Measurements from ENCODE around the gene PLEKHM3.

The PLEKHM3 gene, protein sequence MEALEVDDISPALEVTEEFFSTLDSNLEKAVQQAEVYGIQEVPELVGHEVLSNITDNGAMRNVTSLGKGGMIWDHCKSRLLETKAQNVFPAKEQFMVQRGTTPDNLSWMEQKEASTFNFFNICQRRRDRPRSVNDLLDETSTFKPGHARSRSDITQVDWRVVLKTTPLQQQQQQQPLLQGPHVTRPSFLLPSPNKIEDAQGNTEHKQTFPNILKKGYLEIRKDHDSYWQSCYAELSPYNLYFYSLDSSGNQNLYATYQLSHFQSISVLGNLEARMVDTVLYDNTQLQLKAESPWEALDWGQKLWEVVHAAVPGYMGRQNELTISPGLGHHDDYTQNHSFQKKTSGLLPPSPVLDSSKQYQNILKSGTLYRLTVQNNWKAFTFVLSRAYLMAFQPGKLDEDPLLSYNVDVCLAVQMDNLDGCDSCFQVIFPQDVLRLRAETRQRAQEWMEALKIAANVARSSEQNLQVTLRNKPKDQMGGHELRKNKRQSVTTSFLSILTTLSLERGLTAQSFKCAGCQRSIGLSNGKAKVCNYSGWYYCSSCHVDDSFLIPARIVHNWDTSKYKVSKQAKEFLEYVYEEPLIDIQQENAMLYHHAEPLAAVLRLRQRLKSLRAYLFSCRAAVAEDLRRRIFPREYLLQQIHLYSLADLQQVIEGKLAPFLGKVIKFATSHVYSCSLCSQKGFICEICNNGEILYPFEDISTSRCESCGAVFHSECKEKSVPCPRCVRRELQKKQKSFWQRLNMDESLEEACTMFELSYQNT

DNA sequence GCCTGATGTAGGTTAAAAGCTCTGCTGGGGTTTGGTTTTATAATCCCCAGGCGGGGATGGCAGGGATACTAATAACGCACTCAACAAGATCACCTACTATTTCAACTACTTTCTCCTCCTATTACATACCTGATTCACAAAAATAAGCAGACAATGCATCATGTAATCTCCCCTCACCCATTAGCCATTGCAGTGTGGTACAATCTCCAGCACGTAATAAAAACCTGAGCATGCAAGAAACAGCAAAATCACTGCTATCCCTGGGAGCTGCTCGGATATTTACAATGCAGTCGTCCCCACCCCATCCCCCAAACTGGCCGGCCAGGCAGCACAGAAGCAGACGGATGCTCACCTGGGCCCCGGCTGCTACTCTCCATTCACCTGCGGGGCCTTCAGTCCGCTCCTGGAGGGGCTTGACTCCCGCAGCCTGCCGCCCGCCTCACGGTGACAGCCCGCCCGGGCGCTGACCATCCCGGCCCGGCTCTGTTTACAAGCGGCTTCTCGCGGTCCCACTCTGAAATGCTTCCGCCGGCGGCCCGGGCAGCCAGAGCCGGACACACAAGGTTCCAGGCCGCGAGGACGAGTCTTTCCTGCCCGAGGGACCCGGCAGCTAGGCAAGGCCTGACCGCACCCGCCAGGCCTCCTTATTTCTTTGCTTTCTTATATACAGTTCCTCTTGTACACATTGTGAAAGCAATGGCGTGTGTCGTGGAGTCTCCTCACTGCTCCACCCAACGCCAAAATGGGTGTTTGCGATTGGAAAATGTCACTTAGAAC, at the start of gene PLEKHM3:
PLEKHM3 (minus strand) TSS at position 491 of the 777 bp plus-strand sequence. CDS start 23,888 bp downstream, outside the sequence.
- peak; percentile 71 for DNase-seq (ENCODE audit: extremely low spot score, insufficient read length, low read depth)
- FAIRE-seq = peak; percentile 58

DNA sequence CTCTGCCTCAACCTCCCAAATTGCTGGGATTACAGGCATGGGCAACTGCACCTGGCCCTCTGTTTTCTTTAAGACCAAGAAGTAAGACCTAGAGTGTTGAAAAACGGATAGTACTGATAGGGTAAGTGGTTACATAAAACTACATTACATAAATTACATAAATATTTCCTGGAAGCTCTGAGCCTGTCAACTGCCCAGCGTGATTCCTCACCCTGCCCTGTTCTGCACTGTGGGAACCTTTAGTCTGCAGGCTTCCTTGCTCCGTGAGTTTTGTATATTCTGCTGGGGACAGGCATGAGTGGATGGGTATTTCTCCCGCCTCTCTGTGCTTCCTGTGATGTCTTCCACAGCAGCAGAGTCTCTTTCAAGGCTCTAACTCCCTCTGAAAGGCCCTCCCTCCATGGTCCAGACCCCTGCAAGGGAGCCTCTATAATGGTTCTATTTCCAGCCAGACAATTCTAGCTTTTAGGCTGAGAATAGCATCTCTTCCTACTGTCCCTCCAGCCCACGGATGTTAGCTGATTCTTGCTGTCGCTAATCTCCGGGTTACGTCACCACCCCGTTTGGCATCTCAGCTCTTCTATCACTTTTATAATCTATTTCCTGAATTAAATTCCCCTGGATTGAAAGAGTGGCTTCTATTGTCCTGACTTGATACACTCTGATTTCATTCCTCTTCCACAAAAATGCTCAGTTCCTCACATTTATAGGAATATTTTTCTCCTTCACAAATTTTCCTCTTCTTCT, 49.5 kb upstream of the PLEKHM3 start:
- FAIRE-seq (no peak), DNase-seq (ENCODE audit: extremely low spot score, insufficient read length, low read depth) (no peak)

DNA sequence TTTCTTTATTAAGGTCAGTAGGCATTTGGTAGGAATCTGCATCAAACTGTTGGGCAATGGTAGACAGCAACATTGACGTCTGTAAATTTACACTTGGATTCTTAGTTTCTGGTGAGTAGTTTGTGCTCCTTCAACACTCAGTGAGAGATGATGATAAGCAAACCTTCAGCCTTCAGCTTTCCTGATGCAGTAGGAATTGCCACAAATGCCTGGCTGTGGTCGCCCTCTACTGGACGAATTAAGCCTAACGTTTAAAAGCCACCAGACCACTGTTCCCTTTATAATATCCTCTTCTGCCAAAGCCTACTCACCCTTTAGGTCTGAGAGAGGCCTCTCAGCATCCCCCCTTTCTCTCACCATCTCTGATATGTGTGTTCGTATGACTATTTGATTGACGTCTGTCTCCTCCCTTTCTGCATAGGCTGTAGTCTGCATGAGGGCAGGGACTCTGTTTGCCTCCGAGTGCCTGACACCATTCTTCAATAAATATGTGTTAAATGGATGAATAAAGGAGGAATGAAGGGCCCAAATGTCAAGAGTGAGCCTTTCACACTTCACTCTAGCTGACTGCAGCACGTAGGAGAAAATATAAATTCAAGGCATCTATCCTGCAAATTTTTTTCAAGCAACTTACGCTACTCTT, 47.0 kb upstream of the PLEKHM3 start:
- FAIRE-seq = peak; percentile 88
- peak; percentile 33 for DNase-seq (ENCODE audit: extremely low spot score, insufficient read length, low read depth)

DNA sequence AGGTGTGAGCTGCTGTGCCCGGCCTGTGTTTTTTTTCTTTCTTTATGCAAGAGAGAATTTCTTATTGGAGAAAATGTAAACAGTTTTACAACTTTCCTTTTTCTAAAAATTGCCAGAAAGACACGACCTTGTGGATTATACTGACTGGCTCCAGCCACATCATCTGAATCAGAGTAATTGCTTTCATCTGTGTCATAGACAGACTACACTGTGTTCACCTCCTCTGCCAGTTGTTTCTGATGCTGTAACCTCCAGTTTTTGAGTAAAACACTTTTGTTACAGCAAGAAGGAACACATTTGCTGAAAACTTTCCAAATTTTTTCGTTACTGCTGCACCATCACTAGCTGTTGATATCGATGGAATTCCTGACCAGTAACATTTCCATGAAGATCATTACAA, 43.9 kb upstream of the PLEKHM3 start:
- no peak for FAIRE-seq

DNA sequence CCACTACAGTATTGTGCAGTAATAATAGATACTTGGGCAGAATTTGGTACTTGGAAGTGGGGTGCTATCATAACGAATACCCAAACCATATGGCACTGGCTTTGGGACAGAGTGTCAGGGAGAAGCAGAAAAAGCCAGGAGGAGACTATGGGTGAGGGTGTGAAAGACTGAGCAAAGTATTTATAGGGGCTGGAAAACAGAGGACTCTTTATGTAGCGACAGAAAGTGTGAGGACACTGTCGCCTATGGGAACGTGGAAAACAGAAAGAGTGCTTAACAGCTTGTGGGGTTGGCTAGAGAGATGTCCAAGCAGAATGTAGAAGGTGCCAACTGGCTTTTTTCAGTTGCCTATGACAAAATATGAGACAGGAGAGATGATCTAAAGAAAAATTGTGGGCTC, 40.7 kb upstream of the PLEKHM3 start:
- no peak for DNase-seq (ENCODE audit: extremely low spot score, insufficient read length, low read depth)

More for the DNA sequence above, 43.9 kb upstream of the PLEKHM3 start:
- DNase-seq (ENCODE audit: extremely low spot score, insufficient read length, low read depth) = no peak

DNA sequence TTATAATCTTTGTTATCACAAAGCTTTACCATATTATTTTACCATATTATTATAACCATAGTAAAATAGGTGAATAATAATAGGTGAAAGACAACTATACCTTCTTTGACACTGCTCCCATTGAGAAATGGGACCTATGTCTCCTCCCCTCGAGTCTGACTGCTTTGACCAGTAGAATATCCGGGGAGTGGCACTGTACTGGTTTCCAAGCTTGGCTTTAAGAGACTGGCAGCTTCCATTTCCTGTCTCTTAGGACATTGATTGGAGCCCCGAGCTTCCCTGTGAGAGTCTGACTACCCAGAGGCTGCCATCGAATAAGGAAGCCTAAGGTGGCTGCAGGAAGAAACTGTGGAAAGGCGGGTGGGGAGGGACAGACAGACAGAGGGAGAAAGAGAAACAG, 40.1 kb upstream of the PLEKHM3 start:
- no peak for DNase-seq (ENCODE audit: extremely low spot score, insufficient read length, low read depth)
- FAIRE-seq = no peak

More for the DNA sequence above, 40.7 kb upstream of the PLEKHM3 start:
- no peak for FAIRE-seq

DNA sequence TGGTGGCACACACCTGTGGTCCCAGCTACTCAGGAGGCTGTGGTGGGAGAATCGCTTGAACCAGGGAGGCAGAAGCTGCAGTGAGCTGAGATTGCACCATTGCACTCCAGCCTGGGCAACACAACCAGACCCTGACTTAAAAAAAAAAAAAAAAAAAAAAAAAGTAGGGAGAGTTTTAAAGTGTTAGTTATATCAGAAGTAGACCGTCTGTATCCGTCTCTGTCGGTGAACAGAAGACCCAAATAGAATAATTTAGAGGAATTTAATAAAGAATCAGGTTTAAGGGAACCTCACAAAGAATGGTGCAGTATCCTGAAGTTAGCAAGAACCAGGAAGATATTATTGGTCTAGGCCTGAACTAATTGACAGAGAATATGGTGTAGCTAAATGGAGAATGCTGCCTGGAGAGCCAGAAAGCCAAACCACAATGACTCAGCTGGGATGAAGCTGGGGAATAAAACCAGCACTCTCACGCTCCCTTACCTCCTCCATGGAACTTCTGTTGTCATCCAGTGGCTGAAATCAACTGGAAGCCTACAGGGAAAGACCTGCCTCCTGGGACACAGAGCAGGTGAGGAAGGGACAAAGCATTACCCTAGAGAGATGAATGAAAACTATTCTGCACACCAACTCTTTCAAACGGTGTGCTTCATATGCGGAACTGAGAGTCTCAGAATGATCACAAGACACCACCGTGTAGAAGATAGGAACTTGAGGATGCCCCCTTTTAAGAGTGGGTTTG, 39.1 kb upstream of the PLEKHM3 start:
- FAIRE-seq (peak; percentile 56), DNase-seq (ENCODE audit: extremely low spot score, insufficient read length, low read depth) (no peak)

DNA sequence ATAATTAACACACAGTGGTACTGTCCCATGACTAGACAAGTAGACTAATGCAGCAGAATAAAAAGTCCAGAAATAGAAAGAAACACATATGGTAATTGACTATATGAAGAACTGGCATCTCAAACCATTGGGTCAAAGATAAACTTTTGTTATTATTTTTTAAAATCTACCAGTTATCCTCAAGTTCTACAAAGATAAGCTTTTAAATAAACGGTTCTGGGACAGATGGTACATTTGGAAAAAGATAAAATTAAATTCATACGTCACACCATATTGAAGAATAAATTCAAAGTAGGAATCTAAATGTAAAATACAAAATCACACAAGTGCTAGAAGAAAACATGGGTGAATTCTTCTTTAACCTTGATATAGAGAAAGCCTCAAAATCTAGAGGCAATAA, 37.6 kb upstream of the PLEKHM3 start:
- DNase-seq (ENCODE audit: extremely low spot score, insufficient read length, low read depth) (no peak), FAIRE-seq (no peak)

DNA sequence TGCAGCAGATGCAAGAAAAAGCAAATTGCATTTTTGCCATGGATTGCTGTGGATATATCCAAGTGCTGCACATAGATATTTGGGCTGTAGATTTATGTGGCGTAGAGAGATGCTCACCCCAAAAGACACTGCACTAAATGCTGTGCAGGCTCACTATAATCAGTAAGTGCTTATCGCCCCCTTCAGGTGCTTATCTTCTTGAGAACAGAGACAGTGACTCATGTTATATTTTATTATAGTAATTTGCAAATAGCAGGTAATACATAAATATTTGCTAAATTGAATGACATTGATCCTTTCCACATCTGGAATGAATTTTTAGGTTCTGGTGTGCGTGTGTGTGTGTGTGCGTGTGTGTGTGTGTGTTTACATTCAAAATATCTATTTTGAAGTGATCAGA, 36.8 kb upstream of the PLEKHM3 start:
- no peak for DNase-seq (ENCODE audit: extremely low spot score, insufficient read length, low read depth)
- no peak for FAIRE-seq

DNA sequence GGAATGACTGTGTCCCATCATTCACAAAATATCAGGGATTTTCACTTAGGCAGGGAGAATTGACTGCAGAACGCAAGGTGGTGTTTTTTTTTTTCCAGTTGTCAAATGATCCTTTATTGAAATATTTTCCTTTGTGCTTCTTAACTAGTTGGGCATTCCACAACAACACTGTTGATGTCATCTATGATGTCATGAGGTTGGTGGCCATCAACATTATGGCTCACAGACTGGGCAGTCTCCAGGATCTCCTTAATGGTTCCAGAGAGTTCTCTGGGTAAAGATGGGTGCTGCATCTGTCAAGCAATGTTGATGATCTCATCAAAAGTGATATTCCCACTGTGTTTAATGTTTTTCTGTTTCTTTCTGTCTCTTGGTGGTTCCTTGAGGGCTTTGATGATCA, 31.8 kb upstream of the PLEKHM3 start:
- DNase-seq (ENCODE audit: extremely low spot score, insufficient read length, low read depth) = no peak
- no peak for FAIRE-seq

DNA sequence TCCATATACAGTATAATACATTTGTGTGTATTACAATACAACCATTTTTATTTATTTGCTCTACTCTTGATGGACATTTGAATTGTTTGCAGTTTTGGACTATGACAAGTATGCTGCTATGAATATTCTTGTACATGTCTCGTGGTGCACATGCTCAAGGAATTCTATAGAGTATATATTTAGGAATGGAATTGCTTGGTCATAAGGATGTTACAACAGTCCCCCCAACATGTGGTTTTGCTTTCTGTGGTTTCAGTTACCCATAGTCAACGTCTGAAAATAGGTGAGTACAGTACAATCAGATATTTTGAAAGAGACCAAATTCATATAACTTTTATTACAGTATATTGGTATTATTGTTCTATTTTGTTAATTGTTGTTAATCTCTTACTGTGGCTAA, 24.1 kb upstream of the PLEKHM3 start:
- no peak for FAIRE-seq
- no peak for DNase-seq (ENCODE audit: extremely low spot score, insufficient read length, low read depth)

DNA sequence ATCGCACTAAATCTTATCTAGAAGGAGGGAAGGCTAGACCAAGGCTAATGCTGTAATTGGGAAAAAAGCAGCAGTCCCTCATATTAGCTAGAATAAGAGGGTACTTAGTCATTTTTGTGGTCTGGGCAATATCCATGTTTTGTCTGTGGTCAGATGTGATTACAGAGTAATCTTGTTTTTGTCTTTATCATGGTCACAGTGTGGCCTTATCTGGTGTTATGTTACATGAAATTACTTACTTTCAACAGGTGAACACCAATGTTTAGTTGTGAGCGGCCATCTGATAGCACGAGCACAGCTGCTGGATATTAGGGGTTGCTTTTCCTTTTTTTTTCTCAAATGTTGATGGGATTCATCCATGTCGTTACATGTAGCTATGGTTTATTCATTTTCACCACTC, 23.7 kb upstream of the PLEKHM3 start:
- FAIRE-seq = no peak
- DNase-seq (ENCODE audit: extremely low spot score, insufficient read length, low read depth) = no peak

DNA sequence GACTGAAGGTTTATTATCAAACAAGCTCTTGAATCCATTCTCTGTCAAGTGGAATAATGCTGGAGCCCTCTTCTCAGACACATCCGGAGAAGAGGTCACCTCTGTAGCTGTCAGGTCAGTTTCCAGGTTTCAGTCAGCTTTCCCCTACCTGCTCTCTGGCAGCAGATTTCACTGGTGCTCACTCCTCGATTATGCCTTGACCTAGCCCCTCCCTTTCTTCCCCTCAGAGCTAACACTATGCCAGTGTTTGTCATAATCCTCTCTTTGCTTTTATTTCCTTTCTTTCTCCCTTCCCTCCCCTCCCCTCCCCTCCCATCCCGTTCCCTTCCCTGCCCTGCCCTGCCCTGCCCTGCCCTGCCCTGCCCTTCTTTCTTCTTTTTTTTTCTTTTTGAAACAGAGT, 22.5 kb upstream of the PLEKHM3 start:
- FAIRE-seq (no peak), DNase-seq (ENCODE audit: extremely low spot score, insufficient read length, low read depth) (no peak)

DNA sequence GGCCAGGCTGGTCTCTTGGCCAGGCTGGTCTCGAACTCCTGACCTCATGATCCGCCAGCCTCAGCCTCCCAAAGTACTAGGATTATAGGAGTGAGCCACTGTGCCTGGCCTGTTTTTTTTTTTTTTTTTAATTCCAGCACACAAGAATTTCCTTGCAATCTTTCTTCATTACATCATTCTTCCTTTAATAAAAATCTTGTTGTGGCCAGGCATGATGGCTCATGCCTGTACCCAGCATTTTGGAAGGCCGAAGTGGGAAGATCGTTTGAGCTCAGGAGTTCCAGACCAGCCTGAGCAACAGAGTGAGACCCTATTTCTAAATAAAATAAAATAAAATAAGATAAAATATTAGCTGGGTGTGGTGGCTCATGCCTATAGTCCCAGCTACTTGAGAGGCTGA, 21.4 kb upstream of the PLEKHM3 start:
- no peak for FAIRE-seq
- no peak for DNase-seq (ENCODE audit: extremely low spot score, insufficient read length, low read depth)

DNA sequence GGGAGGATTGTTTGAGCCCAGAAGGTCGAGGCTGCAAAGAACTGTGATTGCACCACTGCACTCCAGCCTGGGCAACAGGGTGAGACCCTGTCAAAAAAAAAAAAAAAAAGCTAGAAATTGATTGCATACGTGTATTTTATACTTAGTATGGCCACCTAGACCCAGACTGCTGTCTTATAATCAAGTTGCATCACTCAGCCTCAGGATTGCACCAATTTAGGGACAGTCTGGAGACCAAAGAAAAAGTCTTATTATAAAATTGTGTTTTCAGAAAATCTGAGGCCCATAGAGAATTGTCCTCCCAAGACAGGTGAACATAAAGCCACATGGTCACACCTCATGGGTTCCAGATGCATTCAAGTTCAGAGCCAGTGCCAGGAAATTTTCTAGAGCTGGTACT, 17.1 kb upstream of the PLEKHM3 start:
- FAIRE-seq = no peak
- DNase-seq (ENCODE audit: extremely low spot score, insufficient read length, low read depth) = no peak

DNA sequence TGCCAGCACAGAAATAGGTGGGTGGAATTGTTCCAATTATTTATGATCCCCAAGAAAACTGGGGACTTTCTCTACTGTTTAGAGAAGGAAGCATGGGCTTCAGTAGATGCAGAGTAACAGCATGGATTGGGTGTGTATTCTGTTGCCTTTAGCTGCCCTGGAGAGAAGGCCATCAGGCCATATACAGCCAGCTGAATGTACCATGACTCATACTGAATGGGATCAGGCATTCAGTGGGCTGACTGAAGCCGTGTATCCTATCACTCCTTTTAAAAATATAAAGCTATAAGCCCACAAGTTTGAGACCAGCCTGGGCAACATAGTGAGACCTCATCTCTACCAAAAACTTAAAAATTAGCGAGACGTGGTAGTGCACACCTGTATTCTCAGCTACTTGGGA, 16.7 kb upstream of the PLEKHM3 start:
- DNase-seq (ENCODE audit: extremely low spot score, insufficient read length, low read depth) (no peak), FAIRE-seq (no peak)

DNA sequence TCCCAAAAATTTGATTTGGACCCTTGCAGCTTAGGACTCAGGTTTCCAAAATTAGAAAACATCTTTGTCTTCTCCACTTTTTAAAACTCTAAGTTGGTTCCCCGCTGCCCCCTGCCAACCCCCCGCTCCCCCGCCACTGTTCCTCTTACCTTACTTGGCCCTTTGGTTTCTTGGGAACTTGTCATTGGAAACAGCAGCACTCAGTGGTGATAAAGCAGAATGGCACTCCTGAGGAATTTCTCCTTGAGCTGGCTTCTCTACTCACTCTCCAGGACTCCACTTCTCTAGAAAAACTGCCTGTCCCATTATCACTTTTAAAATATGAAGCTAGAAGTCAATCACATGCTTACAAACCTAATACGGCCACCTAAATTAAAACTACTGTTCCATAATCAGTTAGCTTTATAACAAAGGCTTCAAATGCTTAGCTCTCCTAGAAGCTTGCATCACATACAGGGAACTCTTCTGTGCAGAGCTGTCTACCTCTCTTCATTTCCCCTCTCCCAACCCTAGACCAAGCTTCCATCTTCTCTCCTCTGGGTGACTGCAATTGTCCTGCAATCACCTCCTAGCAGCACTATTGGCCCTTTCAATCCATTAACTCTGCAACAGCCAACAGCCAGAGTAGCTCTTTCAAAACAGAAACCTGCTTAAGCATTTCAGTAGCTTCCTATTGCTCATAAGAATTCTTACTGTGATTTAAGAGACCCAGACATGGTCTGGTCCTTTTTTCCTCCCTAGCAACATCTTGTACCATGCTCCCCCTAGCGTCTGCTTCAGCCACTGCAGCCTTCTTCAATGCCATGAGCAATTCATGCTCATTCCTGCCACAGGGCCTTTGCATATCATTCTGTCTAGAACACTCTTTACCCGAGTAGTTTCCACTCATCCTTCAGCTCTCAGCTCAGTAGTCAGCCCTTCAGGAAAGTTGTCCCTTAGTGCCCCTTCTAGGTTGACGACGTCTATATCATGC, 15.2 kb upstream of the PLEKHM3 start:
- peak; percentile 87 for FAIRE-seq
- DNase-seq (ENCODE audit: extremely low spot score, insufficient read length, low read depth) = no peak
